ENCODE results near the gene DISC1. TPM values are rescaled to one million over a fixed set of nuclear protein-coding genes. Genes with fewer than 3 reads are reported as not detected.
"Not testable (repeated sequence)": the region's sequence is repeated elsewhere in the genome, so short reads cannot be mapped to it uniquely, and the experiment has no call there.

The DISC1 gene
- total and polyA plus RNA-seq, 2 experiments from 2014 or later, result 2.1 to 6.5 TPM

DNA sequence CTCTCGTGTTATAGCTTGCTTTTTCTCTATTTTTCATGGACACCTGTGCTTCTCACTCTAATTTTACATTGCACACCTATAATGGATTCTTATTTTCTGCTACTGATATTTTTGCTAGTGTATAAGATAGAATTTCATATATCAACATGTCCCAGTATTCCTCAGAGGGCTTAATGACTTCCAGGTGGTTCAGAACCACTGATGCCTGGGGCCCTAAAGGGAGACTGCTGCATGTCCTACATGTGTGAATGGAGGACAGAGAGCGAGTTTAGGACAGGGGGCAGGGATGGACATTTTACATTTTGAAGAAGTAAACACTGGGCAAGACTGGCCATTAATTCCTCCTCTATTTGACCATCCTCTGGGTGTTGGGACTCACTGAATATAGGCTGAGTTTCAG lies 100.6 kb downstream of the DISC1 start:
- Histone ChIP-seq H3K4me3 (no peak overlapping the region), H2AFZ (no peak overlapping the region), H3K27me3 (ENCODE audit: insufficient read depth) (no peaks in the 10 kb centered on the region), H3K79me2 (replicated peaks; ENCODE audit: insufficient read depth) (no peaks in the 10 kb centered on the region), H3K4me2 (no peak overlapping the region), H3K4me1 (ENCODE audit: insufficient read depth) (no peaks in the 10 kb centered on the region), H3K9me2 (ENCODE audit: insufficient read depth) (no peaks in the 10 kb centered on the region), H3K27ac (ENCODE audit: low read depth) (no peak overlapping the region), H4K20me1 (replicated peaks; ENCODE audit: insufficient read depth) (no peaks in the 10 kb centered on the region), H3F3A (replicated peaks; ENCODE audit: low read depth) (no peaks in the 10 kb centered on the region), H3K36me3 (ENCODE audit: insufficient read depth) (no peaks in the 10 kb centered on the region)
- no peak for TF ChIP-seq STAT1 (IDR thresholded peaks at IDR 0.05; ENCODE audit: unreplicated experiment)
- no peak for TF ChIP-seq ZNF331 (CRISPR knock-in tag; IDR thresholded peaks at IDR 0.05; ENCODE audit: low read depth)
- TF ChIP-seq EZH2 (IDR thresholded peaks at IDR 0.05; ENCODE audit: low read depth, unreplicated experiment), result no peak
- TF ChIP-seq CREB1 (CRISPR knock-in tag; IDR thresholded peaks at IDR 0.05; ENCODE audit: low read depth), result no peak
- TF ChIP-seq JUNB (IDR thresholded peaks at IDR 0.05; ENCODE audit: unreplicated experiment), result no peak
- TF ChIP-seq, protein P1, sequence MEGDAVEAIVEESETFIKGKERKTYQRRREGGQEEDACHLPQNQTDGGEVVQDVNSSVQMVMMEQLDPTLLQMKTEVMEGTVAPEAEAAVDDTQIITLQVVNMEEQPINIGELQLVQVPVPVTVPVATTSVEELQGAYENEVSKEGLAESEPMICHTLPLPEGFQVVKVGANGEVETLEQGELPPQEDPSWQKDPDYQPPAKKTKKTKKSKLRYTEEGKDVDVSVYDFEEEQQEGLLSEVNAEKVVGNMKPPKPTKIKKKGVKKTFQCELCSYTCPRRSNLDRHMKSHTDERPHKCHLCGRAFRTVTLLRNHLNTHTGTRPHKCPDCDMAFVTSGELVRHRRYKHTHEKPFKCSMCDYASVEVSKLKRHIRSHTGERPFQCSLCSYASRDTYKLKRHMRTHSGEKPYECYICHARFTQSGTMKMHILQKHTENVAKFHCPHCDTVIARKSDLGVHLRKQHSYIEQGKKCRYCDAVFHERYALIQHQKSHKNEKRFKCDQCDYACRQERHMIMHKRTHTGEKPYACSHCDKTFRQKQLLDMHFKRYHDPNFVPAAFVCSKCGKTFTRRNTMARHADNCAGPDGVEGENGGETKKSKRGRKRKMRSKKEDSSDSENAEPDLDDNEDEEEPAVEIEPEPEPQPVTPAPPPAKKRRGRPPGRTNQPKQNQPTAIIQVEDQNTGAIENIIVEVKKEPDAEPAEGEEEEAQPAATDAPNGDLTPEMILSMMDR (conservative IDR thresholded peaks at IDR 0.05; ENCODE audit: low read depth in 2 of 2), result no peak
- TF ChIP-seq ZNF462 (CRISPR knock-in tag; IDR thresholded peaks at IDR 0.05), result no peak
- TF ChIP-seq POLR2AphosphoS5 (IDR thresholded peaks at IDR 0.05; ENCODE audit: low read depth), result no peak
- TF ChIP-seq EZH2phosphoT487 (IDR thresholded peaks at IDR 0.05; ENCODE audit: unreplicated experiment), result no peak
- TF ChIP-seq, protein P2, sequence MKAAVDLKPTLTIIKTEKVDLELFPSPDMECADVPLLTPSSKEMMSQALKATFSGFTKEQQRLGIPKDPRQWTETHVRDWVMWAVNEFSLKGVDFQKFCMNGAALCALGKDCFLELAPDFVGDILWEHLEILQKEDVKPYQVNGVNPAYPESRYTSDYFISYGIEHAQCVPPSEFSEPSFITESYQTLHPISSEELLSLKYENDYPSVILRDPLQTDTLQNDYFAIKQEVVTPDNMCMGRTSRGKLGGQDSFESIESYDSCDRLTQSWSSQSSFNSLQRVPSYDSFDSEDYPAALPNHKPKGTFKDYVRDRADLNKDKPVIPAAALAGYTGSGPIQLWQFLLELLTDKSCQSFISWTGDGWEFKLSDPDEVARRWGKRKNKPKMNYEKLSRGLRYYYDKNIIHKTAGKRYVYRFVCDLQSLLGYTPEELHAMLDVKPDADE (IDR thresholded peaks at IDR 0.05), result no peak
- H3K36me3 Mint-ChIP-seq (ENCODE audit: low read depth), result no peaks in the 10 kb centered on the region
- H3K9me3 Mint-ChIP-seq, result peaks cover 6% of the 10 kb centered on the region; the same call in 1 of the 3 replicates
- no peak overlapping the region for H3K27ac Mint-ChIP-seq
- ATAC-seq (no peak), DNase-seq (ENCODE audit: low spot score) (no peak)
- H3K27me3 Mint-ChIP-seq (ENCODE audit: insufficient read depth, low read depth, poor library complexity), result no peaks in the 10 kb centered on the region
- no peak overlapping the region for H3K4me3 Mint-ChIP-seq
- 0 out of 3 replicates have a peak, but pooled peaks cover 5% of the 10 kb centered on the region for H3K4me1 Mint-ChIP-seq

DNA sequence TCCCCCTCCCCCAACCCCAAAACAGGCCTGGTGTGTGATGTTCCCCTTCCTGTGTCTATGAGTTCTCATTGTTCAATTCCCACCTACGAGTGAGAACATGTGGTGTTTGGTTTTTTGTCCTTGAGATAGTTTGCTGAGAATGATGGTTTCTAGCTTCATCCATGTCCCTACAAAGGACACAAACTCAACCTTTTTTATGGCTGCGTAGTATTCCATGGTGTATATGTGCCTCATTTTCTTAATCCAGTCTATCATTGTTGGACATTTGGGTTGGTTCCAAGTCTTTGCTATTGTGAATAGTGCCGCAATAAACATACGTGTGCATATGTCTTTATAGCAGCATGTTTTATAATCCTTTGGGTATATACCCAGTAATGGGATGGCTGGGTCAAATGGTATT lies 102.4 kb downstream of the DISC1 start:
- not testable (repeated sequence) for H3K4me3 Mint-ChIP-seq; ATAC-seq; H3K79me2 ChIP-seq (replicated peaks; ENCODE audit: insufficient read depth); H3K4me3 ChIP-seq; H3K27ac Mint-ChIP-seq; H3K27ac ChIP-seq (ENCODE audit: low read depth); H3K4me1 ChIP-seq (ENCODE audit: insufficient read depth); H4K20me1 ChIP-seq (replicated peaks; ENCODE audit: insufficient read depth); H2AFZ ChIP-seq; H3K4me2 ChIP-seq; H3K36me3 ChIP-seq (ENCODE audit: insufficient read depth); H3K27me3 ChIP-seq (ENCODE audit: insufficient read depth); DNase-seq (ENCODE audit: low spot score); H3K9me2 ChIP-seq (ENCODE audit: insufficient read depth); H3F3A ChIP-seq (replicated peaks; ENCODE audit: low read depth); H3K4me1 Mint-ChIP-seq; H3K36me3 Mint-ChIP-seq (ENCODE audit: low read depth); H3K9me3 Mint-ChIP-seq; H3K27me3 Mint-ChIP-seq (ENCODE audit: insufficient read depth, low read depth, poor library complexity)
